ENCODE results near the gene TXNL4A. TPM values are rescaled to one million over a fixed set of nuclear protein-coding genes. Genes with fewer than 3 reads are reported as not detected.

The TXNL4A gene
- polyA plus RNA-seq, 1 experiment: 131 TPM

DNA sequence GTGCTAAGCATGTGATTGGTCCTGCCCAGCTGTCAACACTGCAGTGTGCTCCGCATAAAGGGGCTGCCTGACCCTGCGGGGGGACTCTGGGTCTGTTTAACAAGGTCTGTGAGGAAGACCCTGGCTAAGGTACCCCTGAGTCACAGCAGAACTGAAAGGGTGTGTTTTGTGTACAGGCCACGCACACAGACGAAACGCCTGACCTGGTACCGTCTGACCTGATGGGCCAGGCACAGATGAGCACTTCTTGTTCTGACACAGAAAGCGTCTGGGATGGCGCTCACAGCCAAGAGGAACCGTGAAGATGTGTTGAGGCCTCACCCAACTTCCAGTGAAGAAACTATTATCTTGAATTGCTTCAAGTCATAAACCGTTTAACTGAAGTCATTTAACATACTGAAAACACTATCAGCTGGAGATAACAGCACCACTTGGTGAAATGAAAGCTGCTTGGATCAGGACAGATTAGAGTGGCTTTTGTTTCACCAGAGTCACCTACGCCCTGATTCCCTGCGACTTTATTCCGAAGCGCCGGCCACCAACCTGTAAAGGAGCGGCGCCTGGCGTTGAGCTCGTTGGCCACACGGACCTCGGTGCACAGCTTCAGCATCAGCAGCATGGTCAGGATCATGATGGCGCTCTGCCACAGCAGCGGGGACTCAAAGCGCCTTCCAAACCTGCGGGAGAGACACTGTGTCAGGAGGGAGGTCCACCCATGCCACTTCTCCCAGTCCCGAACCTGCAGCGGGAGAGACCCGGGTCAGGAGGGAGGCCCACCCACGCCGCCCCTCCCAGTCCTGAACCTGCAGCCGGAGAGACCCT lies 45.4 kb downstream of the TXNL4A start:
- POLR2A ChIA-PET: no interaction called here
- CTCF ChIA-PET: no interaction called here
- Histone ChIP-seq H3K4me3 (ENCODE audit: low read depth, low read length) (no peak overlapping the region), H3K27me3 (ENCODE audit: control insufficient read depth, insufficient read depth, low read length) (no peaks in the 10 kb centered on the region), H3K9me3 (ENCODE audit: control insufficient read depth, insufficient read depth, low read length) (peaks cover 3% of the 10 kb centered on the region; the same call in 1 of the 2 replicates), H3K27ac (ENCODE audit: low read depth, low read length) (no peak overlapping the region)
- DNase-seq (ENCODE audit: low read depth, low spot score): no peak
- TF ChIP-seq CTCF (IDR thresholded peaks at IDR 0.05; ENCODE audit: low read depth, low read length): no peak

GRCh38 chr18:79942211-79942610 lies 46.2 kb downstream of the TXNL4A start:
- ChIA-PET POLR2A (no interaction called here), CTCF (no interaction called here)
- H3K4me3 ChIP-seq (ENCODE audit: low read depth, low read length): no peak overlapping the region
- H3K27ac ChIP-seq (ENCODE audit: low read depth, low read length): no peak overlapping the region
- TF ChIP-seq CTCF (IDR thresholded peaks at IDR 0.05; ENCODE audit: low read depth, low read length): no peak
- H3K9me3 ChIP-seq (ENCODE audit: control insufficient read depth, insufficient read depth, low read length): peaks cover 10% of the 10 kb centered on the region
- no peaks in the 10 kb centered on the region for H3K27me3 ChIP-seq (ENCODE audit: control insufficient read depth, insufficient read depth, low read length)
- DNase-seq (ENCODE audit: low read depth, low spot score): no peak

- Histone ChIP-seq H3K9me3 (ENCODE audit: control insufficient read depth, insufficient read depth, low read length) (peaks cover 15% of the 10 kb centered on the region), H3K27me3 (ENCODE audit: control insufficient read depth, insufficient read depth, low read length) (no peaks in the 10 kb centered on the region), H3K4me3 (ENCODE audit: low read depth, low read length) (no peak overlapping the region), H3K27ac (ENCODE audit: low read depth, low read length) (no peak overlapping the region)
- ChIA-PET CTCF (no interaction called here), POLR2A (no interaction called here)
- no peak for TF ChIP-seq CTCF (IDR thresholded peaks at IDR 0.05; ENCODE audit: low read depth, low read length)
- DNase-seq (ENCODE audit: low read depth, low spot score): no peak
Measured at GRCh38 chr18:79941473-79942119, 46.8 kb downstream of the TXNL4A start.

DNA sequence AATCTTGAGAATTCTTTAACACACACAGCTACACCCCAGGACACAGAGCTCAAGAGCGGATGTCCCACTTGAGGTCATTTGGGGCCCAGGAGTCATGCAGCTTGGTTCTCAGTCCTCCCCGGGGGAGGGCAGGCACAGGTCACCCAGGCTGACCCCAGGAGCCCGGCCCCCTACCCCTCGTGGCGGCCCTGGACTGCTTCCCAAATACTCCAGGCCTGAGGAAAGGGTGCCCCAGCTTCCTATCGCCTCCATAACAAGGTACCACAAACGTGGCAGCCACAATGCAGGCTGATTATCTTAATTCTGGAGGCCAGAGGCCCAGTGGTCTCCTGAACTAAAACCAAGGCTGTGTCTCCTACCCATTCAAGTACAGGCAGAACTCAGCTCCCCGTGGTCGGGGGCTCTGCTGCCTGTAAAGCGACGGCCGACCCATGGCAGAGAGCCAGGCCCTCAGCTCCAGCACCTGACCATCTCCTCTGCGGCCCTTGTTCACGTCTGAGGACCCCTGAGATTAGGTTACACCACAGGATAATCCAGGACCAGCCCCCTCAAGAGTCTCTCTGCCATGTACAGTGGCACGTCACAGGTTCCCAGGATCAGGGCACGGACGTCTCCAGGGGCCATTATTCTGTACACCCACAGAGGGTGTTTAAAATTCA lies 47.4 kb downstream of the TXNL4A start:
- ChIA-PET CTCF (no interaction called here), POLR2A (no interaction called here)
- peaks cover 17% of the 10 kb centered on the region for H3K9me3 ChIP-seq (ENCODE audit: control insufficient read depth, insufficient read depth, low read length)
- no peaks in the 10 kb centered on the region for H3K27me3 ChIP-seq (ENCODE audit: control insufficient read depth, insufficient read depth, low read length)
- no peak overlapping the region for H3K27ac ChIP-seq (ENCODE audit: low read depth, low read length)
- H3K4me3 ChIP-seq (ENCODE audit: low read depth, low read length): no peak overlapping the region
- DNase-seq (ENCODE audit: low read depth, low spot score): no peak
- TF ChIP-seq CTCF (IDR thresholded peaks at IDR 0.05; ENCODE audit: low read depth, low read length): no peak
